ENCODE data around the gene FHOD3.
A peak's percentile ranks its signal among the peaks of the same experiment; 100 is the strongest.

FHOD3 gene

GRCh38 chr18:36828157-36828629, 530.7 kb downstream of the FHOD3 start (continued):
- TF ChIP-seq, protein P1, sequence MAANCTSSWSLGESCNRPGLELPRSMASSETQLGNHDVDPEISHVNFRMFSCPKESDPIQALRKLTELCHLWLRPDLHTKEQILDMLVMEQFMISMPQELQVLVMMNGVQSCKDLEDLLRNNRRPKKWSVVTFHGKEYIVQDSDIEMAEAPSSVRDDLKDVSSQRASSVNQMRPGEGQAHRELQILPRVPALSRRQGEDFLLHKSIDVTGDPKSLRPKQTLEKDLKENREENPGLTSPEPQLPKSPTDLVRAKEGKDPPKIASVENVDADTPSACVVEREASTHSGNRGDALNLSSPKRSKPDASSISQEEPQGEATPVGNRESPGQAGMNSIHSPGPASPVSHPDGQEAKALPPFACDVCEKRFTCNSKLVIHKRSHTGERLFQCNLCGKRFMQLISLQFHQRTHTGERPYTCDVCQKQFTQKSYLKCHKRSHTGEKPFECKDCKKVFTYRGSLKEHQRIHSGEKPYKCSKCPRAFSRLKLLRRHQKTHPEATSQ (tag by site-specific recombination; IDR thresholded peaks at IDR 0.05): 0 out of 2 replicates have a peak, but pooled peaks have one; percentile 41
- TF ChIP-seq ZNF600 (tag by site-specific recombination; IDR thresholded peaks at IDR 0.05) (peak; percentile 52), KLF17 (tag by site-specific recombination; IDR thresholded peaks at IDR 0.05) (peak; percentile 42; the same call in 1 of the 2 replicates), ZNF843 (tag by site-specific recombination; IDR thresholded peaks at IDR 0.05) (no peak), ZNF549 (tag by site-specific recombination; IDR thresholded peaks at IDR 0.05) (no peak), ZBTB17 (tag by site-specific recombination; IDR thresholded peaks at IDR 0.05) (no peak), ZNF324 (tag by site-specific recombination; IDR thresholded peaks at IDR 0.05) (no peak), ZNF747 (tag by site-specific recombination; IDR thresholded peaks at IDR 0.05) (no peak), ZSCAN30 (tag by site-specific recombination; IDR thresholded peaks at IDR 0.05) (no peak), ZSCAN16 (tag by site-specific recombination; IDR thresholded peaks at IDR 0.05) (no peak), ZNF776 (tag by site-specific recombination; IDR thresholded peaks at IDR 0.05; ENCODE audit: borderline replicate concordance) (no peak), ZNF837 (tag by site-specific recombination; IDR thresholded peaks at IDR 0.05) (no peak), ZBTB7A (tag by site-specific recombination; IDR thresholded peaks at IDR 0.05; ENCODE audit: low read depth) (no peak), ZNF354C (tag by site-specific recombination; IDR thresholded peaks at IDR 0.05; ENCODE audit: borderline replicate concordance, low read depth) (no peak), ZNF561 (tag by site-specific recombination; IDR thresholded peaks at IDR 0.05; ENCODE audit: borderline replicate concordance) (no peak), ZNF792 (tag by site-specific recombination; IDR thresholded peaks at IDR 0.05) (no peak), YY2 (tag by site-specific recombination; IDR thresholded peaks at IDR 0.05) (0 out of 2 replicates have a peak, but pooled peaks have one; percentile 21), ZNF341 (tag by site-specific recombination; IDR thresholded peaks at IDR 0.05; ENCODE audit: low read depth) (no peak), ATF2 (tag by site-specific recombination; IDR thresholded peaks at IDR 0.05; ENCODE audit: low read depth) (no peak), ZNF311 (tag by site-specific recombination; IDR thresholded peaks at IDR 0.05; ENCODE audit: borderline replicate concordance) (no peak), ZBTB20 (tag by site-specific recombination; IDR thresholded peaks at IDR 0.05) (no peak; the same call in 1 of the 2 replicates), CTCF (tag by site-specific recombination; IDR thresholded peaks at IDR 0.05) (peak; percentile 47; the same call in 1 of the 2 replicates), HOXD13 (CRISPR knock-in tag; IDR thresholded peaks at IDR 0.05; ENCODE audit: borderline replicate concordance) (no peak), ZNF23 (tag by site-specific recombination; IDR thresholded peaks at IDR 0.05; ENCODE audit: borderline replicate concordance) (no peak), ZIC2 (tag by site-specific recombination; IDR thresholded peaks at IDR 0.05) (peak; percentile 24; the same call in 1 of the 2 replicates), ZFP41 (tag by site-specific recombination; IDR thresholded peaks at IDR 0.05; ENCODE audit: borderline replicate concordance) (no peak), MEIS1 (CRISPR knock-in tag; IDR thresholded peaks at IDR 0.05; ENCODE audit: borderline replicate concordance) (no peak), ZNF707 (tag by site-specific recombination; IDR thresholded peaks at IDR 0.05) (no peak), ZNF701 (tag by site-specific recombination; IDR thresholded peaks at IDR 0.05) (no peak), ZNF223 (tag by site-specific recombination; IDR thresholded peaks at IDR 0.05) (no peak), ZNF121 (tag by site-specific recombination; IDR thresholded peaks at IDR 0.05) (no peak)
- TF ChIP-seq, protein P2, sequence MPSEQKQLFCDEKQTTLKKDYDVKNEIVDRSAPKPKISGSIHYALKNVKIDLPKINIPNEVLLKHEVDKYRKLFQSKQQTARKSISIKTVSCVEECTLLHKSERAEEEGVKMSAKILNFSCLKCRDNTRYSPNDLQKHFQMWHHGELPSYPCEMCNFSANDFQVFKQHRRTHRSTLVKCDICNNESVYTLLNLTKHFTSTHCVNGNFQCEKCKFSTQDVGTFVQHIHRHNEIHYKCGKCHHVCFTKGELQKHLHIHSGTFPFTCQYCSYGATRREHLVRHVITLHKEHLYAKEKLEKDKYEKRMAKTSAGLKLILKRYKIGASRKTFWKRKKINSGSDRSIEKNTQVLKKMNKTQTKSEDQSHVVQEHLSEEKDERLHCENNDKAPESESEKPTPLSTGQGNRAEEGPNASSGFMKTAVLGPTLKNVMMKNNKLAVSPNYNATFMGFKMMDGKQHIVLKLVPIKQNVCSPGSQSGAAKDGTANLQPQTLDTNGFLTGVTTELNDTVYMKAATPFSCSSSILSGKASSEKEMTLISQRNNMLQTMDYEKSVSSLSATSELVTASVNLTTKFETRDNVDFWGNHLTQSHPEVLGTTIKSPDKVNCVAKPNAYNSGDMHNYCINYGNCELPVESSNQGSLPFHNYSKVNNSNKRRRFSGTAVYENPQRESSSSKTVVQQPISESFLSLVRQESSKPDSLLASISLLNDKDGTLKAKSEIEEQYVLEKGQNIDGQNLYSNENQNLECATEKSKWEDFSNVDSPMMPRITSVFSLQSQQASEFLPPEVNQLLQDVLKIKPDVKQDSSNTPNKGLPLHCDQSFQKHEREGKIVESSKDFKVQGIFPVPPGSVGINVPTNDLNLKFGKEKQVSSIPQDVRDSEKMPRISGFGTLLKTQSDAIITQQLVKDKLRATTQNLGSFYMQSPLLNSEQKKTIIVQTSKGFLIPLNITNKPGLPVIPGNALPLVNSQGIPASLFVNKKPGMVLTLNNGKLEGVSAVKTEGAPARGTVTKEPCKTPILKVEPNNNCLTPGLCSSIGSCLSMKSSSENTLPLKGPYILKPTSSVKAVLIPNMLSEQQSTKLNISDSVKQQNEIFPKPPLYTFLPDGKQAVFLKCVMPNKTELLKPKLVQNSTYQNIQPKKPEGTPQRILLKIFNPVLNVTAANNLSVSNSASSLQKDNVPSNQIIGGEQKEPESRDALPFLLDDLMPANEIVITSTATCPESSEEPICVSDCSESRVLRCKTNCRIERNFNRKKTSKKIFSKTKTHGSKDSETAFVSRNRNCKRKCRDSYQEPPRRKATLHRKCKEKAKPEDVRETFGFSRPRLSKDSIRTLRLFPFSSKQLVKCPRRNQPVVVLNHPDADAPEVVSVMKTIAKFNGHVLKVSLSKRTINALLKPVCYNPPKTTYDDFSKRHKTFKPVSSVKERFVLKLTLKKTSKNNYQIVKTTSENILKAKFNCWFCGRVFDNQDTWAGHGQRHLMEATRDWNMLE (tag by site-specific recombination; conservative IDR thresholded peaks at IDR 0.05; ENCODE audit: low read depth): 0 out of 2 replicates have a peak, but pooled peaks have one; percentile 14
